ENCODE results near the gene DENND6B. TPM values are rescaled to one million over a fixed set of nuclear protein-coding genes. Genes with fewer than 3 reads are reported as not detected.

The DENND6B gene
- total RNA-seq, 4 donors from 2014 or later = 2.2 to 3.1 (median 2.7) TPM

GRCh38 chr22:50314081-50314454, 12.7 kb downstream of the DENND6B start:
- no peak for TF ChIP-seq CTCF (IDR thresholded peaks at IDR 0.05)
- ATAC-seq (ENCODE audit: low FRiP score) = no peak
- DNase-seq (ENCODE audit: low spot score) = no peak

GRCh38 chr22:50313600-50313999, 13.2 kb downstream of the DENND6B start:
- DNase-seq (ENCODE audit: low spot score) = no peak
- no peak for ATAC-seq (ENCODE audit: low FRiP score)
- TF ChIP-seq CTCF (IDR thresholded peaks at IDR 0.05) = no peak

- DNase-seq (ENCODE audit: low spot score) = no peak
- TF ChIP-seq CTCF (IDR thresholded peaks at IDR 0.05) = no peak
- no peak for ATAC-seq (ENCODE audit: low FRiP score)
Observed at GRCh38 chr22:50313021-50313420, 13.8 kb downstream of the DENND6B start.

GRCh38 chr22:50312371-50312770, 14.4 kb downstream of the DENND6B start:
- ATAC-seq (ENCODE audit: low FRiP score) (no peak), DNase-seq (ENCODE audit: low spot score) (no peak)
- no peak for TF ChIP-seq CTCF (IDR thresholded peaks at IDR 0.05)

GRCh38 chr22:50311606-50312351, 15.0 kb downstream of the DENND6B start:
- DNase-seq (ENCODE audit: low spot score) = no peak
- no peak for TF ChIP-seq CTCF (IDR thresholded peaks at IDR 0.05)
- ATAC-seq (ENCODE audit: low FRiP score) = no peak

- TF ChIP-seq CTCF (IDR thresholded peaks at IDR 0.05) = no peak
- no peak for DNase-seq (ENCODE audit: low spot score)
- no peak for ATAC-seq (ENCODE audit: low FRiP score)
Observed at GRCh38 chr22:50310949-50311444, 15.8 kb downstream of the DENND6B start.

Measured in omental fat pad (tissue), 4 donors.